Measurements from ENCODE around the gene DIAPH2. TPM values are rescaled to one million over a fixed set of nuclear protein-coding genes. Genes with fewer than 3 reads are reported as not detected.

Gene DIAPH2
- total and polyA plus RNA-seq, 2 experiments from 2014 or later, result 16.2 to 56.6 TPM

- Histone ChIP-seq H3K4me1 (ENCODE audit: insufficient read depth) (no peaks in the 10 kb centered on the region), H3K9me2 (ENCODE audit: insufficient read depth) (no peaks in the 10 kb centered on the region), H3K27me3 (ENCODE audit: insufficient read depth) (no peaks in the 10 kb centered on the region), H3K27ac (ENCODE audit: low read depth) (peak overlapping the region; percentile 33; the same call in 1 of the 2 replicates), H3K79me2 (replicated peaks; ENCODE audit: insufficient read depth) (no peaks in the 10 kb centered on the region), H4K20me1 (replicated peaks; ENCODE audit: insufficient read depth) (no peaks in the 10 kb centered on the region), H3F3A (replicated peaks; ENCODE audit: low read depth) (no peaks in the 10 kb centered on the region), H2AFZ (no peak overlapping the region), H3K4me3 (no peak overlapping the region), H3K4me2 (no peak overlapping the region), H3K36me3 (ENCODE audit: insufficient read depth) (no peaks in the 10 kb centered on the region)
- Mint-ChIP-seq H3K4me1 (peaks cover 10% of the 10 kb centered on the region; the same call in 2 of the 3 replicates), H3K4me3 (no peak overlapping the region), H3K36me3 (ENCODE audit: low read depth) (peaks cover 7% of the 10 kb centered on the region; the same call in 1 of the 3 replicates), H3K27ac (peak overlapping the region; percentile 74; the same call in 1 of the 2 replicates), H3K9me3 (no peaks in the 10 kb centered on the region; the same call in 2 of the 3 replicates), H3K27me3 (ENCODE audit: insufficient read depth, low read depth, poor library complexity) (no peaks in the 10 kb centered on the region)
- DNase-seq (ENCODE audit: low spot score) (peak; percentile 46), ATAC-seq (peak; percentile 60; the same call in 2 of the 3 replicates)
- TF ChIP-seq ZNF462 (CRISPR knock-in tag; IDR thresholded peaks at IDR 0.05) (no peak), CTCF (conservative IDR thresholded peaks at IDR 0.05; ENCODE audit: low read depth in 2 of 2) (peak; percentile 48 to 53), STAT1 (IDR thresholded peaks at IDR 0.05; ENCODE audit: unreplicated experiment) (no peak), JUNB (IDR thresholded peaks at IDR 0.05; ENCODE audit: unreplicated experiment) (no peak)
Observed at GRCh38 chrX:97026406-97026805, 341.8 kb downstream of the DIAPH2 start.

All from GM23338 (cell line).